ENCODE data around the gene FRYL. TPM values are rescaled to one million over a fixed set of nuclear protein-coding genes. Genes with fewer than 3 reads are reported as not detected.
"Not testable (repeated sequence)": the region's sequence is repeated elsewhere in the genome, so short reads cannot be mapped to it uniquely, and the experiment has no call there.

Gene FRYL
- total and polyA plus RNA-seq, 4 experiments from 2014 or later, result 17.1 to 134 (median 83.7) TPM

- no peaks in the 10 kb centered on the region for H3K9me3 Mint-ChIP-seq
- H3K4me1 Mint-ChIP-seq, result peaks cover 54 to 80% (median 70%) of the 10 kb centered on the region in 4 donors
- H3K4me3 ChIP-seq (ENCODE audit: low read length in 2 of 2), result no peak overlapping the region
- peak overlapping the region in 6 of 7 donors; percentile 59 to 86 (median 74) for H3K27ac Mint-ChIP-seq
- no peak overlapping the region for H3K27ac ChIP-seq (ENCODE audit: low read depth, low read length)
- DNase-seq, result peak in 2 of 5 donors; percentile 9 to 56
- POLR2A ChIA-PET (ENCODE audit: partially characterized antibody), result no interaction called here
- intact Hi-C loops (cut with micrococcal nuclease), result no loop called here
- H3K4me1 ChIP-seq (ENCODE audit: insufficient read depth, low read length), result peaks cover 58% of the 10 kb centered on the region
- CTCF ChIA-PET (ENCODE audit: partially characterized antibody), result no interaction called here
- H3K27me3 Mint-ChIP-seq, result no peaks in the 10 kb centered on the region
- H3K9me3 ChIP-seq (ENCODE audit: control insufficient read depth in 1 of 2, low read length in 2 of 2), result no peaks in the 10 kb centered on the region
- no peaks in the 10 kb centered on the region for H3K36me3 ChIP-seq (ENCODE audit: insufficient read depth, low read length)
- H3K4me3 Mint-ChIP-seq, result peak overlapping the region in 5 of 8 donors; percentile 16 to 53 (median 41)
- H3K36me3 Mint-ChIP-seq, result peaks cover 1 to 6% of the 10 kb centered on the region in 2 donors
- no peaks in the 10 kb centered on the region for H3K27me3 ChIP-seq (ENCODE audit: insufficient read depth, low read length)
Measured at GRCh38 chr4:48746608-48747362, 33.3 kb downstream of the FRYL start.

- H3K27me3 ChIP-seq (ENCODE audit: insufficient read depth, low read length); H3K9me3 Mint-ChIP-seq; H3K27me3 Mint-ChIP-seq; H3K27ac Mint-ChIP-seq; H3K36me3 Mint-ChIP-seq; DNase-seq; H3K9me3 ChIP-seq (ENCODE audit: control insufficient read depth in 1 of 2, low read length in 2 of 2); H3K36me3 ChIP-seq (ENCODE audit: insufficient read depth, low read length); H3K27ac ChIP-seq (ENCODE audit: low read depth, low read length); intact Hi-C loops (cut with micrococcal nuclease); POLR2A ChIA-PET (ENCODE audit: partially characterized antibody); H3K4me3 Mint-ChIP-seq; H3K4me3 ChIP-seq (ENCODE audit: low read length in 2 of 2): not testable (repeated sequence)
- CTCF ChIA-PET (ENCODE audit: partially characterized antibody), result interaction anchor here (1.1 kb wide), 1 partner anchor 36 kb away, joined by 3 read pairs; no protein-coding TSS in a partner anchor
- peaks cover 53 to 79% (median 70%) of the 10 kb centered on the region in 4 donors for H3K4me1 Mint-ChIP-seq
- peaks cover 58% of the 10 kb centered on the region for H3K4me1 ChIP-seq (ENCODE audit: insufficient read depth, low read length)
Measured at GRCh38 chr4:48745223-48745622, 34.9 kb downstream of the FRYL start.

GRCh38 chr4:48742412-48742811 is 37.7 kb downstream of the FRYL start:
- POLR2A ChIA-PET (ENCODE audit: partially characterized antibody), result interaction anchor here (1.1 kb wide), 1 partner anchor 37 kb away, joined by 5 read pairs; no protein-coding TSS in a partner anchor

GRCh38 chr4:48739560-48740019 is 40.5 kb downstream of the FRYL start:
- Histone ChIP-seq H3K36me3 (ENCODE audit: insufficient read depth, low read length) (no peaks in the 10 kb centered on the region), H3K4me1 (ENCODE audit: insufficient read depth, low read length) (peaks cover 73% of the 10 kb centered on the region), H3K9me3 (ENCODE audit: control insufficient read depth in 1 of 2, low read length in 2 of 2) (no peaks in the 10 kb centered on the region), H3K27me3 (ENCODE audit: insufficient read depth, low read length) (no peaks in the 10 kb centered on the region), H3K27ac (ENCODE audit: low read depth, low read length) (no peak overlapping the region), H3K4me3 (ENCODE audit: low read length in 2 of 2) (no peak overlapping the region)
- intact Hi-C loops (cut with micrococcal nuclease), result loop anchor here (5.0 kb wide), 1 partner anchor 38 kb away; no protein-coding TSS in a partner anchor
- peaks cover 57 to 84% (median 72%) of the 10 kb centered on the region in 4 donors for H3K4me1 Mint-ChIP-seq
- H3K4me3 Mint-ChIP-seq, result peak overlapping the region in 5 of 8 donors; percentile 32 to 54 (median 36)
- H3K27ac Mint-ChIP-seq, result peak overlapping the region; percentile 7 to 89 (median 61)
- peaks cover 0 to under 1% (median 0%) of the 10 kb centered on the region in 8 donors for H3K9me3 Mint-ChIP-seq
- CTCF ChIA-PET (ENCODE audit: partially characterized antibody), result no interaction called here
- H3K27me3 Mint-ChIP-seq, result no peaks in the 10 kb centered on the region
- no peak for DNase-seq
- H3K36me3 Mint-ChIP-seq, result no peaks in the 10 kb centered on the region
- POLR2A ChIA-PET (ENCODE audit: partially characterized antibody), result interaction anchor here (0.7 to 1.0 kb wide), 2 partner anchors 13 to 14 kb away, joined by 3 to 5 read pairs; no protein-coding TSS in a partner anchor

More at GRCh38 chr4:48742412-48742811, 37.7 kb downstream of the FRYL start:
- no peak for DNase-seq
- Histone ChIP-seq H3K27ac (ENCODE audit: low read depth, low read length) (no peak overlapping the region), H3K4me1 (ENCODE audit: insufficient read depth, low read length) (peaks cover 64% of the 10 kb centered on the region), H3K4me3 (ENCODE audit: low read length in 2 of 2) (no peak overlapping the region), H3K9me3 (ENCODE audit: control insufficient read depth in 1 of 2, low read length in 2 of 2) (no peaks in the 10 kb centered on the region), H3K36me3 (ENCODE audit: insufficient read depth, low read length) (no peaks in the 10 kb centered on the region), H3K27me3 (ENCODE audit: insufficient read depth, low read length) (no peaks in the 10 kb centered on the region)
- Mint-ChIP-seq H3K9me3 (no peaks in the 10 kb centered on the region), H3K27ac (peak overlapping the region; percentile 0 to 89 (median 45)), H3K4me1 (peaks cover 64 to 85% (median 74%) of the 10 kb centered on the region in 4 donors), H3K4me3 (peak overlapping the region in 6 of 8 donors; percentile 4 to 72 (median 34)), H3K27me3 (no peaks in the 10 kb centered on the region), H3K36me3 (peaks cover 1 to 6% of the 10 kb centered on the region in 2 donors)
- CTCF ChIA-PET (ENCODE audit: partially characterized antibody), result interaction anchor here (0.7 kb wide), 1 partner anchor 12 kb away, joined by 3 read pairs; no protein-coding TSS in a partner anchor
- intact Hi-C loops (cut with micrococcal nuclease), result loop anchor here (2.0 to 5.0 kb wide), 2 partner anchors 14 to 35 kb away; no protein-coding TSS in a partner anchor

GRCh38 chr4:48738856-48739255 is 41.2 kb downstream of the FRYL start:
- Histone ChIP-seq H3K4me1 (ENCODE audit: insufficient read depth, low read length) (peaks cover 75% of the 10 kb centered on the region), H3K36me3 (ENCODE audit: insufficient read depth, low read length) (no peaks in the 10 kb centered on the region), H3K27ac (ENCODE audit: low read depth, low read length) (no peak overlapping the region), H3K9me3 (ENCODE audit: control insufficient read depth in 1 of 2, low read length in 2 of 2) (no peaks in the 10 kb centered on the region), H3K4me3 (ENCODE audit: low read length in 2 of 2) (no peak overlapping the region), H3K27me3 (ENCODE audit: insufficient read depth, low read length) (no peaks in the 10 kb centered on the region)
- POLR2A ChIA-PET (ENCODE audit: partially characterized antibody), result interaction anchor here (1.4 kb wide), 1 partner anchor 10 kb away, joined by 3 read pairs; no protein-coding TSS in a partner anchor
- Mint-ChIP-seq H3K36me3 (peaks cover 0 to 2% of the 10 kb centered on the region in 2 donors), H3K27ac (peak overlapping the region in 5 of 7 donors; percentile 7 to 57 (median 22)), H3K4me1 (peaks cover 59 to 86% (median 76%) of the 10 kb centered on the region in 4 donors), H3K27me3 (no peaks in the 10 kb centered on the region), H3K9me3 (peaks cover 0 to 7% (median 0%) of the 10 kb centered on the region in 8 donors), H3K4me3 (peak overlapping the region in 6 of 8 donors; percentile 17 to 66 (median 52))
- CTCF ChIA-PET (ENCODE audit: partially characterized antibody), result no interaction called here
- intact Hi-C loops (cut with micrococcal nuclease), result no loop called here
- no peak for DNase-seq

GRCh38 chr4:48728906-48729496 is 51.1 kb downstream of the FRYL start:
- H3K4me1 Mint-ChIP-seq, result peaks cover 73 to 93% (median 84%) of the 10 kb centered on the region in 4 donors
- H3K9me3 ChIP-seq (ENCODE audit: control insufficient read depth in 1 of 2, low read length in 2 of 2); H3K36me3 ChIP-seq (ENCODE audit: insufficient read depth, low read length); H3K27me3 Mint-ChIP-seq; H3K9me3 Mint-ChIP-seq; H3K36me3 Mint-ChIP-seq; H3K27me3 ChIP-seq (ENCODE audit: insufficient read depth, low read length): not testable (repeated sequence)
- Histone ChIP-seq H3K27ac (ENCODE audit: low read depth, low read length) (peak overlapping the region; percentile 35), H3K4me1 (ENCODE audit: insufficient read depth, low read length) (peaks cover 54% of the 10 kb centered on the region), H3K4me3 (ENCODE audit: low read length in 2 of 2) (peak overlapping the region in 1 of 2 donors; percentile 38)
- ChIA-PET POLR2A (ENCODE audit: partially characterized antibody) (interaction anchor here (1.0 to 3.7 kb wide), 6 partner anchors 9 to 107 kb away, joined by 3 to 26 read pairs (median 4); partner anchors contain the start of gene FRYL), CTCF (ENCODE audit: partially characterized antibody) (interaction anchor here (0.6 to 1.3 kb wide), 3 partner anchors 50 to 897 kb away, joined by 3 to 5 read pairs (median 4); no protein-coding TSS in a partner anchor)
- peak overlapping the region; percentile 7 to 83 (median 75) for H3K4me3 Mint-ChIP-seq
- peak overlapping the region; percentile 52 to 92 (median 85) for H3K27ac Mint-ChIP-seq
- DNase-seq, result peak; percentile 18 to 57 (median 26)
- intact Hi-C loops (cut with micrococcal nuclease), result loop anchor here (2.0 kb wide), 2 partner anchors 14 to 52 kb away; partner anchors contain the start of gene FRYL

Data from CD4-positive, alpha-beta memory T cell (primary cell).